Measurements from ENCODE around the gene MRTO4.
A peak's percentile ranks its signal among the peaks of the same experiment; 100 is the strongest.

MRTO4 gene

DNA sequence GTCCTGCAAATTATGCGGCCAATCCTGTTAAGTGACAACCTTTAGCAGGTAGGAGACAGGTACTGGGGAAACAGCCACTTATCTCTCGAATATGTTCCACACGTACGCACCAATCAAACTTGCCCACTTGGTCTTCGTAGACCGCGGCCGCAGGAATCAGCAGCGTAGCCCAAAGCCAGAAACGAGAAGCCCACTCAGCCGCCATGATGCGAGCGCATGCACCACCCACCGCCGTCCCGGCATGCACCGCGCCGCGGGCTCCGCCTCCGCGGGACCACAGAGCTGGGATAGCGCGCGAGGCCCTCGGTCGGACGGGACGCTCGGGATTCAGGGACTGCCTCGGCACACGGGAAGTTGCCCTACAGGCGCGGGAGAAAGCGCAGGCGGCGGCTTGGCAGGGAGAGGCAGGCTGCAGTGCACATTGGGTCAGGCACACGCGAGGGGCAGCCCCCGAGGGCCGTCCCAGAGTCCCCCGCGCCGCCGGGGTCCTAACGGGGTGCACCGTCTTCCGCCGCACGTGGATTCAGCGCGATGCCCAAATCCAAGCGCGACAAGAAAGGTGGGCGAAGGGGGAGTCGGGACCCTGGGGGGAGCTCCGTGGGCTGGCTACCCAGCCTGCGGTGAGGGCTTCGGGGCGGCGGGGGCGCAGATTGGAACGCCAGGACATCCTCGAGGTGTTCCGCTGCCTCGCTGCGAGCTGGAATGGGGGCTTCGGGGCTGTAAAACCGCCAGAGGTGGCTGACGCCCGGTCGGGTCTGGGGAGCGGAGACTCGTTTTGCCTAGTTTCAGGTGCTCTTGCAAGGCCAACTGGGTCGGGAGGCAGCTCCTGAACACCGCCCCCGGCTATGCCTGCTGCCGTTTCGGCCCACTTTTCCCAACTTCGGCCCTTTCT lies at the start of gene MRTO4, which contains the start of gene EMC1:
MRTO4 (plus strand) TSS at position 501 of the 892 bp plus-strand sequence; CDS start at position 532, 31 bp downstream.
EMC1 (minus strand) TSS at position 220 of the 892 bp plus-strand sequence; CDS start at position 205, 15 bp downstream.
- Histone ChIP-seq H3K9ac (ENCODE audit: low read depth, low read length) (peak within 1 kb of the TSS; percentile 99), H3K4me1 (ENCODE audit: control insufficient read depth, insufficient read depth, low read length) (peaks cover 16% of the 10 kb centered on the region), H3K4me3 (ENCODE audit: low read depth, low read length) (peak within 1 kb of the TSS; percentile 100), H3K27ac (ENCODE audit: low read depth, low read length) (peak within 1 kb of the TSS; percentile 98), H3K9me3 (ENCODE audit: control insufficient read depth, insufficient read depth, low read length) (no peaks in the 10 kb centered on the region), H3K36me3 (ENCODE audit: control insufficient read depth, insufficient read depth, low read length) (peaks cover 28% of the 10 kb centered on the region), H3K27me3 (ENCODE audit: control insufficient read depth, insufficient read depth, low read length) (no peaks in the 10 kb centered on the region)

DNA sequence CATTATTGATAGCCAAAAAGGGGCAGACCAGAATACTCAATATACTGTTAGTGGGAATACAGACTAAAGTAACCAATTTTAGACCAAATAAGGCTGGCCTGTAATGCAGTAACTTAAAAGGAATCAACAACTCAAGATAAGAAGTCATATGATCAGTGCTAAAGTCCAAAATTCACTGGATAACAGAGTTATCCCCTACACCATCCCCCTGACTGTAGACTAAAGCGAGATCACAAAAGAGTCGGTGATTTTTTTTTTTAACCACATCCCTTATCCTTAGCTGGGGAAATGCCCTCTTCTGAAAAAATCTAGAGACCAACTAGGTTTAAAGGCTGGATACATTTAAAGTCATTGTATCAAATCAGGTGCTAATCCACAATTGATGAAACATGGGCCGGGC lies 49.2 kb upstream of the MRTO4 start:
- Histone ChIP-seq H3K36me3 (ENCODE audit: control insufficient read depth, insufficient read depth, low read length) (peaks cover 51% of the 10 kb centered on the region), H3K9me3 (ENCODE audit: control insufficient read depth, insufficient read depth, low read length) (no peaks in the 10 kb centered on the region), H3K4me3 (ENCODE audit: low read depth, low read length) (no peak overlapping the region), H3K4me1 (ENCODE audit: control insufficient read depth, insufficient read depth, low read length) (no peaks in the 10 kb centered on the region), H3K9ac (ENCODE audit: low read depth, low read length) (no peak overlapping the region), H3K27ac (ENCODE audit: low read depth, low read length) (no peak overlapping the region), H3K27me3 (ENCODE audit: control insufficient read depth, insufficient read depth, low read length) (no peaks in the 10 kb centered on the region)

DNA sequence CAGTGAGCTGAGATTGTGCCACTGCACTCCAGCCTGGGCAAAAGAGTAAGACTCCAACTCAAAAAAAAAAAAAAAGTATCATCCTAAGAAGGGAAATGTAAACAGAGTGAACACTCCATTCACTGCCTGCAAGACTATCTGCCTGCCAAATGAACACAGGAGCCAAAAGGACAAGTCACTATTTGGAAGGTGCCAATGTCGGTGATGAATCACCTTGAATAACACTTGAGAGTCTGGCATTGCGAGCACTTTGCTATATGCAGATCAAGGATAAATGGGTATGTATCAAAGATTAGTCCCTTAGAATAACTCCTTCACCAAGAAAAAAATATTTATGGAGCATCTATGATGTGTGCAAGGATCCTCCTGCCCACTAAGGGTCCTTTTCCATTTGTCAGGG lies 48.2 kb upstream of the MRTO4 start:
- no peak overlapping the region for H3K9ac ChIP-seq (ENCODE audit: low read depth, low read length)
- no peaks in the 10 kb centered on the region for H3K27me3 ChIP-seq (ENCODE audit: control insufficient read depth, insufficient read depth, low read length)
- peaks cover 6% of the 10 kb centered on the region; the same call in 1 of the 2 replicates for H3K4me1 ChIP-seq (ENCODE audit: control insufficient read depth, insufficient read depth, low read length)
- peaks cover 40% of the 10 kb centered on the region for H3K36me3 ChIP-seq (ENCODE audit: control insufficient read depth, insufficient read depth, low read length)
- no peak overlapping the region for H3K27ac ChIP-seq (ENCODE audit: low read depth, low read length)
- H3K9me3 ChIP-seq (ENCODE audit: control insufficient read depth, insufficient read depth, low read length): no peaks in the 10 kb centered on the region
- H3K4me3 ChIP-seq (ENCODE audit: low read depth, low read length): no peak overlapping the region

DNA sequence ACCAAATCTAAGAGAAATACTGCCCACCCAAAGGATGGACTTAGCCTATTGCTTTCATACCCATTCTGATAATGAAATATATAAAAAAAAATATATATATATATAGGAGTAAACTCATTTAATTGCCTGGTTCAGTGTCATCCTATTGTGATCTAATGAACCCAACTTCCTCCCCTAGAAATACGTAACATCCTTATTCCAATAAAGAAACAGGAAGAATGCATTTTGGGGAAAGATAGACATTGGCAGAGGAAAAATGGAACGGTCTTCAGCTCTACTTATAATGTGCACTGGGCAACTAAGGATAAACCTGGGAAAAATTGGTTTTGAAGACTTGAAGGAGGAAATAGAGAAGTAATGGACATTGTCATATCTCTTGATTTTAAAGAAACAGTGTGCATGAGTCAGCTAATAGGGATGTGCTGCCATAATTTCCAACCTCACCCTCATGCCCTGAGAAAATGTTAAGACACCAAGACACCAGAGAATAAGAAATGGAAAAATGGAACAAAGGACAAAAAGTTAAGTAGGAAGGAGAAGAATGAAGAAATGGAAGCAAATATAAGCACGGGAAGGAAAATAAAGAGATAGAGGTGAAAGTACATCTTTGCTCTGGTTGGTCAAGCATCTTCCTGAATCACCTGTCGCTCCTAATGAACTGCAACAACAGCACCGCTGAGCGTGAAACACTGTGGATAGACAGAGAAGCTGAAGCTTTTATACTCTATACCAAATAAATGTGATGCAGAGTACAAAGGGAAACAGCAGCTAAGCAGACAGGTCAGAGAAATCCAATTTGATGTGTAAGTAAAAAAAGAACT lies 46.9 kb upstream of the MRTO4 start:
- no peak overlapping the region for H3K9ac ChIP-seq (ENCODE audit: low read depth, low read length)
- H3K4me1 ChIP-seq (ENCODE audit: control insufficient read depth, insufficient read depth, low read length): peaks cover 12% of the 10 kb centered on the region; the same call in 1 of the 2 replicates
- H3K4me3 ChIP-seq (ENCODE audit: low read depth, low read length): no peak overlapping the region
- H3K27me3 ChIP-seq (ENCODE audit: control insufficient read depth, insufficient read depth, low read length): no peaks in the 10 kb centered on the region
- no peaks in the 10 kb centered on the region for H3K9me3 ChIP-seq (ENCODE audit: control insufficient read depth, insufficient read depth, low read length)
- no peak overlapping the region for H3K27ac ChIP-seq (ENCODE audit: low read depth, low read length)
- peaks cover 28% of the 10 kb centered on the region for H3K36me3 ChIP-seq (ENCODE audit: control insufficient read depth, insufficient read depth, low read length)

DNA sequence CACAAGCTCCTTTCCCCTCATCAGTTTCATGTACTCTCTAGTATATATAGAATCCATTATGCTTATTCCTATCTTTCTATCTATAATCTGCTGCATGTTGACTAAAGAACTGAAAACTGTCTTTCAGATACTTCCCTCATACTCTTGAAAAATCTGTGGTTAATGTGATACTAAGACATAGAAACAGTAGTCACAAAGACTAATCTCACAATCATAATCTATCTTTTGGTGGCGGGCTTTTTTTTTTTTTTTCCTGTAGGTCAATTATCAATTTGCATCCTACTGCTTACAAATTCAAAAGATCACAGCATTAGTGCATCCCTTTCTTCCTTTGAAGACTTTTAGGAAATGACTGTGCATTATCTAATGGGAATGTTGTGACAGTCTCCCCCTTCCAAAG lies 46.2 kb upstream of the MRTO4 start:
- Histone ChIP-seq H3K9ac (ENCODE audit: low read depth, low read length) (no peak overlapping the region), H3K4me3 (ENCODE audit: low read depth, low read length) (no peak overlapping the region), H3K9me3 (ENCODE audit: control insufficient read depth, insufficient read depth, low read length) (no peaks in the 10 kb centered on the region), H3K27ac (ENCODE audit: low read depth, low read length) (no peak overlapping the region), H3K4me1 (ENCODE audit: control insufficient read depth, insufficient read depth, low read length) (peaks cover 12% of the 10 kb centered on the region; the same call in 1 of the 2 replicates), H3K27me3 (ENCODE audit: control insufficient read depth, insufficient read depth, low read length) (no peaks in the 10 kb centered on the region), H3K36me3 (ENCODE audit: control insufficient read depth, insufficient read depth, low read length) (peaks cover 20% of the 10 kb centered on the region)

DNA sequence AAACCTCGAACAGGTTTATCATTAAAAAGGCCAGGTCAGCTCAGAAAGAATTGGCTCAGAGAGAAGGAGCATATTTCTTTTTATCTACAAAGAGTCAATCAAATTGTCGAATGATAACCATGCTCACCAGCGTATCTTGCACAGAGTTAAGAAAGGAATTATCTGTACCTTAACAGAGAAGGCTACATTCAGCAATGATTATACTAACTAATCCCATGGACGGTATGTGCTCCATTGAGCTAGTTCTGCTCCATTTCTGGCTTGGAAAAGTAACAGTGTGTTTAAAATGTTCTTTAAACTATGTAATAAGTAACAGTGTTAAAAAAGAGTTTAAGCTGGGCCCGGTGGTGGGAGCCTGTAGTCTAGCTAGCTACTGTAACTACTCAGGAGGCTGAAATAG lies 45.8 kb upstream of the MRTO4 start:
- Histone ChIP-seq H3K27me3 (ENCODE audit: control insufficient read depth, insufficient read depth, low read length) (no peaks in the 10 kb centered on the region), H3K9me3 (ENCODE audit: control insufficient read depth, insufficient read depth, low read length) (no peaks in the 10 kb centered on the region), H3K36me3 (ENCODE audit: control insufficient read depth, insufficient read depth, low read length) (peaks cover 16% of the 10 kb centered on the region), H3K4me1 (ENCODE audit: control insufficient read depth, insufficient read depth, low read length) (peaks cover 12% of the 10 kb centered on the region; the same call in 1 of the 2 replicates), H3K4me3 (ENCODE audit: low read depth, low read length) (no peak overlapping the region), H3K9ac (ENCODE audit: low read depth, low read length) (no peak overlapping the region), H3K27ac (ENCODE audit: low read depth, low read length) (no peak overlapping the region)

DNA sequence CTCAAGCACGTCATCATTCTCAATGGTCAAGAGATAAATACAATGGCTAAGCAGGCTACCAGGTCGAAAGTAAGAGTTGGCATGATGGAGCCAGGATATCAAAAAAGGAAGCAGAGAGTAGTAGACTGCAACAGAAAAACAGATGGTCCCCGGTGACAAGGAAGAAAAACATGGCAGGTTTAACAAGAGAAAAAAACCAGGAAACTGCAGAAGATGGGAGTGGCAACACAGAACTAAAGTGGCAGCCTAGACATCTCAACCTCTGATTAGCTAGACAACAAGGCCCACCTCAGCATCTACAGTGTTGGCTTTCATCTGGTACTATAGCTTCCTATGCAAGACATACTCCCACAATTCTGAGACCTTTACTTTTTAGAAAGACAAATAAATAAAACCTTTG lies 44.7 kb upstream of the MRTO4 start:
- peaks cover 9% of the 10 kb centered on the region for H3K36me3 ChIP-seq (ENCODE audit: control insufficient read depth, insufficient read depth, low read length)
- no peaks in the 10 kb centered on the region for H3K27me3 ChIP-seq (ENCODE audit: control insufficient read depth, insufficient read depth, low read length)
- no peak overlapping the region for H3K9ac ChIP-seq (ENCODE audit: low read depth, low read length)
- peaks cover 22% of the 10 kb centered on the region; the same call in 1 of the 2 replicates for H3K4me1 ChIP-seq (ENCODE audit: control insufficient read depth, insufficient read depth, low read length)
- no peaks in the 10 kb centered on the region for H3K9me3 ChIP-seq (ENCODE audit: control insufficient read depth, insufficient read depth, low read length)
- H3K4me3 ChIP-seq (ENCODE audit: low read depth, low read length): no peak overlapping the region
- H3K27ac ChIP-seq (ENCODE audit: low read depth, low read length): no peak overlapping the region

DNA sequence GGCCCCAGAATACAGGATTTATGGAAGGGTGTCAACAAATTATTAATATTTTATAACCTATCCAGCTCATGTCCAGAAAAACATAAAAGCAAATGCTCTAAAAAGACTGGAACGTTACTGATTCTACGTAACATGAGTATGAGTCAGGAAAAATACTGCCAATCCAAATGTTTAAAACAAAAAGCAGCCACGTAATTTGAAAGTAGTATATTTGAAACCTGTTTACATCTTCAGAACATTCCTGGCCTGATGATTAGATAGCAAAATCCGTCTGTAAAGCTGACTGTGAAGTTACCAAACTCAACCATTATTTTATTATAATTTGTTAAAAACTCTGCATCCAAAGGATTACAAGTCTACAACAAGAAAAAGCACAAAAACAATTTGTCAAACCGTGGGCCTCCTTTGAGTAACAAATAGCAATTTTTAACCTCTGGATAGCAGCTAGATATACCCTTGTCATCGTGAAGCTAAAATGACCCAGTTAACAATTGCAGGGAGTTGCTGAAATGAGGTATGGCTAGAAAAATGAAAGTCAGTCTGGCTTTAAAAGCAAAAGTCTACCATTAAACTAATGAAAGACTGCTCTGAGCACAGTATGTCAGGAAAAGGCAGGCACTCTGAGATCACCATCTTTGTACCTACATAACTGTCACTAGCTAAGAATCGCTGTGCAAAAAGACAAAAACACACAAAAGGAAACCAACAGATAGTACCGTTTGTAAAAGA lies 42.7 kb upstream of the MRTO4 start:
- Histone ChIP-seq H3K4me3 (ENCODE audit: low read depth, low read length) (peak overlapping the region; percentile 97), H3K36me3 (ENCODE audit: control insufficient read depth, insufficient read depth, low read length) (peaks cover 27% of the 10 kb centered on the region), H3K9me3 (ENCODE audit: control insufficient read depth, insufficient read depth, low read length) (no peaks in the 10 kb centered on the region), H3K9ac (ENCODE audit: low read depth, low read length) (peak overlapping the region; percentile 92), H3K27me3 (ENCODE audit: control insufficient read depth, insufficient read depth, low read length) (no peaks in the 10 kb centered on the region), H3K4me1 (ENCODE audit: control insufficient read depth, insufficient read depth, low read length) (peaks cover 22% of the 10 kb centered on the region; the same call in 1 of the 2 replicates), H3K27ac (ENCODE audit: low read depth, low read length) (peak overlapping the region; percentile 94)

DNA sequence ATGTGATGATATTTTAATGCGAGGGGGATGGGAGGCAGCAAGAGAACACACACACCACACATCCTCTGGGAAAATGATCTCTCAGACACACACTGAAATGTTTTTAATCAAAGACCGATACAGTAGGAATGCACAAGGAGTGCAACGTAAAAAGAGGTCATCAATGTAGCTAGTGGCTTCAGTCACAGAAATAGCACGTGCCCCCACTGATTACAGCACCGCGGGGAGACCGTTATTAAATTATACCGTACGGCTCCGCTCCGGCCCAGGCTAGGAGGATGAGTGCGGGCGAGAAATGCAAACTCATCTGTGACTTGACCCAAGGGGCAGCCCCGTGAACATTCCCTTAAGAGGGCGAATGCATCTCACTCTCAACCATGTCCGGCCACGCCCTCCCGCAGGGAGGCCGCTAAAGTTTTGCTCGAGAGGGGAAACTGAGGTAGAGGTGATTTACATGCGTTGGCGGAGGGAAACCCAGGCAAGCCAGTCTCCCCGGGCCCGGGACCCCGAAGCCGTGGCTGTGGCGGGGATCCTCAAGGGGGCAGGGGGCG lies 42.1 kb upstream of the MRTO4 start:
- Histone ChIP-seq H3K27me3 (ENCODE audit: control insufficient read depth, insufficient read depth, low read length) (no peaks in the 10 kb centered on the region), H3K36me3 (ENCODE audit: control insufficient read depth, insufficient read depth, low read length) (peaks cover 32% of the 10 kb centered on the region), H3K9me3 (ENCODE audit: control insufficient read depth, insufficient read depth, low read length) (no peaks in the 10 kb centered on the region), H3K9ac (ENCODE audit: low read depth, low read length) (peak overlapping the region; percentile 92), H3K4me1 (ENCODE audit: control insufficient read depth, insufficient read depth, low read length) (peaks cover 22% of the 10 kb centered on the region; the same call in 1 of the 2 replicates), H3K4me3 (ENCODE audit: low read depth, low read length) (peak overlapping the region; percentile 97), H3K27ac (ENCODE audit: low read depth, low read length) (peak overlapping the region; percentile 94)
